NB4 (cell line): ENCODE data around the gene NUB1.

Source experiments
- DNase-seq: peaks from one replicate; pipeline ENCODE4 v3.0.0; 2010; ENCODE audit warnings: low read depth
- H3K4me3 ChIP-seq: one replicate; pipeline ENCODE4 v1.5.1; 2011; ENCODE audit warnings: mild to moderate bottlenecking, low read depth, low read length, moderate library complexity
- MAX ChIP-seq: IDR thresholded peaks from 2 replicates; pipeline ENCODE4 v1.6.1; 2011; ENCODE audit warnings: low read depth, low read length
- MYC ChIP-seq: IDR thresholded peaks from 2 replicates; pipeline ENCODE4 v1.6.1; 2011; ENCODE audit warnings: low read depth, low read length
- POLR2A ChIP-seq: IDR thresholded peaks from 2 replicates; pipeline ENCODE4 v1.6.1; 2011; ENCODE audit warnings: mild to moderate bottlenecking; ENCODE audit not compliant: insufficient read length; ENCODE audit errors: extremely low read depth
- TF ChIP-seq, protein P1 (sequence below): IDR thresholded peaks from one replicate; pipeline ENCODE4 v1.5.1; 2012; ENCODE audit warnings: low read depth, low read length

The NUB1 gene

GRCh38 chr7:151404216-151405011, 62.8 kb downstream of the NUB1 start:
- H3K4me3 ChIP-seq, result no peak overlapping the region
- no peak for DNase-seq
- TF ChIP-seq MYC (no peak), MAX (no peak), POLR2A (no peak)
- TF ChIP-seq, protein P1, sequence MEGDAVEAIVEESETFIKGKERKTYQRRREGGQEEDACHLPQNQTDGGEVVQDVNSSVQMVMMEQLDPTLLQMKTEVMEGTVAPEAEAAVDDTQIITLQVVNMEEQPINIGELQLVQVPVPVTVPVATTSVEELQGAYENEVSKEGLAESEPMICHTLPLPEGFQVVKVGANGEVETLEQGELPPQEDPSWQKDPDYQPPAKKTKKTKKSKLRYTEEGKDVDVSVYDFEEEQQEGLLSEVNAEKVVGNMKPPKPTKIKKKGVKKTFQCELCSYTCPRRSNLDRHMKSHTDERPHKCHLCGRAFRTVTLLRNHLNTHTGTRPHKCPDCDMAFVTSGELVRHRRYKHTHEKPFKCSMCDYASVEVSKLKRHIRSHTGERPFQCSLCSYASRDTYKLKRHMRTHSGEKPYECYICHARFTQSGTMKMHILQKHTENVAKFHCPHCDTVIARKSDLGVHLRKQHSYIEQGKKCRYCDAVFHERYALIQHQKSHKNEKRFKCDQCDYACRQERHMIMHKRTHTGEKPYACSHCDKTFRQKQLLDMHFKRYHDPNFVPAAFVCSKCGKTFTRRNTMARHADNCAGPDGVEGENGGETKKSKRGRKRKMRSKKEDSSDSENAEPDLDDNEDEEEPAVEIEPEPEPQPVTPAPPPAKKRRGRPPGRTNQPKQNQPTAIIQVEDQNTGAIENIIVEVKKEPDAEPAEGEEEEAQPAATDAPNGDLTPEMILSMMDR, result no peak

GRCh38 chr7:151405056-151405455, 63.4 kb downstream of the NUB1 start:
- TF ChIP-seq POLR2A (no peak), MAX (no peak)

DNA sequence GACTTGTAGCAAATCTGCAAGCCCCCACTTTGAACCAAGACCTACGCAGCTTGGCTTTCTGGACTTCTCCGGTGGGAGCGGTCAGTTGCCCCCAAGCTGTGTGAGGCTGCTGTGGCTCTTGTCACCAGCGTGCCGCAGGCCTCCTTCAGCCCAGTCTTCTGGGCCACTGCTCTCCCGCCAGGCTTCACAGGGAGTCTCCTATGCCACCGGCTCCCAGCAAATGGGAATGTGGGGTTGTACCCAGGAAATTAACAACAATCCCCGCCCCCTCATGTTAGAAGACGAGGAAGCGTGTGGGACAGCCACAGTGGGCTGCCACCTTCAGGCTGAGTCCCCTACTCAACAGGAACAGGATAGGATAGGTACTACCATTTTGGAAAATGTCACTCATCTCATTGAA, 64.0 kb downstream of the NUB1 start:
- no peak overlapping the region for H3K4me3 ChIP-seq
- no peak for DNase-seq
- TF ChIP-seq, protein P1, result no peak
- TF ChIP-seq POLR2A (no peak), MYC (no peak), MAX (no peak)

More at GRCh38 chr7:151405056-151405455, 63.4 kb downstream of the NUB1 start:
- no peak overlapping the region for H3K4me3 ChIP-seq
- DNase-seq, result no peak

DNA sequence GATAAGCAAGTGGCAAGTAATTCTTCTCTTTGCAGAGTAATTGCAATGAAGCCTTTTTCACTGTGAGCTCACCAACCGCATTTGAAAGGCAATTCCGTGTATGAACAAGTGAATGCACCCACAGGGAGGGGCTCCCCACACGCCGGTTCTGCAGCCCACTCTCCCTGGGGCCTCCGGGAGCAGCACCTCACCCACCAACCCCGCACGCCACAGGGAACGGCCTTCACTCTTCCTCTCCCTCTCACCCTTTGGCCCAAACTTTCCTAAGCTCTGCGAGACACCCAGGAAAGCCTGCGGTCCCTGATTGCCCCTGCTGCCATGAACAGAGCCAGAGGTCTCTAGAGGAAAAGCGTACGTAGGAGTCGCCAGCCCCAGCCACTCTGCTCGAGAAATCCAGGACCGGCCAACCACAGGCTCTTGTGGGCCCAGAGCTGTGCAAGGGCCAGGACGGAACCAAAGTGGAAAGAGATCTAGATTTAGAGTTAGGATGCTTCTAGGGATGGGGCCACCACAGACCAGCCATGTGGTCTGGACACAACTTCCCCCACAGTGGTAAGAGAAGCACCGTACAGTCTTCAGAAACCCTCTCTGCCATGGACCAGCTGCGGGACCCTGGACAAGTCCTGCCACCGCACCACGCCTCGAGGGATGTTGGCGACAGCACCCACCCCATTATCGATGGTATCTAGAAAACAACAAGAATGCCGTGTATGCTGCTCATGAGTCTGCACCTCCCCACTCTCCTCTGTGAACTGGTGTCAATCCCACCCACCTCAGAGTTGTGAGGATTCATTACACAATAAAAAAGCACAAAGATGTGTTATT, 64.7 kb downstream of the NUB1 start:
- no peak for DNase-seq
- TF ChIP-seq MYC, result no peak
- TF ChIP-seq, protein P1, result no peak
- TF ChIP-seq MAX, result no peak
- no peak for TF ChIP-seq POLR2A
- H3K4me3 ChIP-seq, result no peak overlapping the region

DNA sequence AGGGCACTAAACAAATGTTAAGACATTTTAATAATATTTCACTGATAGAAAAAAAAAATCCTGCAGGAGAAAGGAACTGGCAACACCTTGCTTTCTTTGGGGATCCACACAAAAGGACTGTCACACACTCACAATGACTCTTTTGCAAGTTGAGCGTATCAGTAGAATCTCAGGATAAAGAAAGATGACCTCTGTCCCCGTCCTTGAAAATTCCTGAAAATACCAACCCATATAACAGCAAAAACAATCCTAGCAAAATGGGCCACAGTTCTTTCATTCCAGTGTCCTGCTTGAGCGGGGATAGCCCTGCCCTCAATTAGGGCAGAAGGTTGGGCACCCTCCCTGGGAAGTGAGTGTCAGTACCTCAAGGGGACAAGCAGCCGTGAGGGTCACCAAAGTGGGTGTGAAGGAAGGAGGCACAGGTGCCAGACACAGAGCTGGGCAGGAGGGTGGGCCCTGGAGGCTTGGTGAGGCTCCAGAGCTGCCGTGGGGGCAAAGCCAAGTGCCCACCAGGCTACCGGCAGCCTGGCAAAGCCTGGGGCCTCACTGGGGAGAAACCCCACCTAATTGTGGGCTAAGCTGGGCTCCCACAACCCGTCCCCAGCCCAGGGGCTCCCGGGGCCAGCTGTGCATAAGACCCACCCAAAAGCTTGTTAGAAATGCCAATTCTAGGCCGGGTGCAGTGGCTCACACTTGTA, 65.4 kb downstream of the NUB1 start:
- H3K4me3 ChIP-seq, result no peak overlapping the region
- no peak for DNase-seq
- TF ChIP-seq, protein P1, result no peak
- TF ChIP-seq MYC (no peak), POLR2A (no peak), MAX (no peak)
